H1 (cell line): Measurements from ENCODE around the gene ELMO1. TPM values are rescaled to one million over a fixed set of nuclear protein-coding genes. Genes with fewer than 3 reads are reported as not detected.

ENCODE experiments used
- CTCF ChIA-PET: fragments of 300-600 bp; sonication (Branson Sonifier 250); formaldehyde crosslinking; loops from one replicate; lab custom pipeline; 2021; ENCODE audit not compliant: partially characterized antibody; lab: Charles Lee
- POLR2A ChIA-PET: fragments of 300-600 bp; sonication (Branson Sonifier 250); formaldehyde crosslinking; loops from one replicate; lab custom pipeline; 2021; ENCODE audit warnings: inconsistent platforms; ENCODE audit not compliant: partially characterized antibody; lab: Charles Lee
- DNase-seq, 2 experiments: peaks; one replicate each; pipeline versions ENCODE4 v3.0.0 to v3.0.0-alpha.2; 2010 to 2022; ENCODE audit warnings: low spot score in 2 of 2, low read depth in 1 of 2, mixed read lengths in 1 of 2
- FAIRE-seq: peaks from 2 replicates; lab custom pipeline; 2011; peaks lifted over from hg19 to GRCh38; lab: Jason Lieb, UNC
- H2AFZ ChIP-seq: 2 replicates; pipeline ENCODE4 v1.8.1; 2012; ENCODE audit warnings: low read length, inconsistent platforms
- H2AK5ac ChIP-seq: 2 replicates; pipeline ENCODE4 v1.6.1; 2013; ENCODE audit warnings: low read depth, low read length
- H2BK120ac ChIP-seq: replicated peaks from 2 replicates; pipeline ENCODE3; 2013; ENCODE audit warnings: low read depth, low read length, inconsistent platforms
- H2BK12ac ChIP-seq: 2 replicates; pipeline ENCODE4 v1.6.1; 2013; ENCODE audit warnings: low read depth, low read length
- H2BK15ac ChIP-seq: 2 replicates; pipeline ENCODE4 v1.6.1; 2013; ENCODE audit warnings: low read length
- H2BK20ac ChIP-seq: 2 replicates; pipeline ENCODE4 v1.6.1; 2013; ENCODE audit warnings: low read length
- H2BK5ac ChIP-seq: 2 replicates; pipeline ENCODE4 v1.6.1; 2013; ENCODE audit warnings: low read depth, low read length
- H3K14ac ChIP-seq: 2 replicates; pipeline ENCODE4 v1.6.1; 2013; ENCODE audit warnings: inconsistent platforms; ENCODE audit not compliant: insufficient read length
- H3K18ac ChIP-seq: 2 replicates; pipeline ENCODE4 v1.6.1; 2013; ENCODE audit warnings: low read length; ENCODE audit errors: extremely low read depth
- H3K23ac ChIP-seq: 2 replicates; pipeline ENCODE4 v1.6.1; 2013; ENCODE audit warnings: inconsistent platforms; ENCODE audit not compliant: insufficient read length
- H3K23me2 ChIP-seq: 2 replicates; pipeline ENCODE4 v1.6.1; 2013; ENCODE audit warnings: low read depth, low read length
- H3K27ac ChIP-seq: 2 replicates; pipeline ENCODE4 v1.6.1; 2011; ENCODE audit warnings: low read depth, low read length, inconsistent platforms
- H3K27me3 ChIP-seq, 4 experiments: replicated peaks in 1 of 4; 1 replicate in 1 of 4; 2 replicates in 3 of 4; pipeline versions ENCODE4 v1.6.1 to v1.8.1; 2011 to 2013; ENCODE audit warnings: low read length in 3 of 4, mild to moderate bottlenecking in 3 of 4, inconsistent platforms in 2 of 4, mixed read lengths in 2 of 4, moderate library complexity in 1 of 4; ENCODE audit not compliant: control insufficient read depth in 3 of 4, insufficient read depth in 3 of 4; ENCODE audit errors: extremely low read depth in 1 of 4
- H3K36me3 ChIP-seq, 4 experiments: 2 replicates each; pipeline versions ENCODE4 v1.6.1 to v1.8.1; 2011 to 2013; ENCODE audit warnings: mild to moderate bottlenecking in 4 of 4, low read length in 3 of 4, moderate library complexity in 2 of 4, control low read depth in 1 of 4, inconsistent platforms in 1 of 4; ENCODE audit not compliant: insufficient read depth in 4 of 4, control insufficient read depth in 2 of 4
- H3K4ac ChIP-seq: replicated peaks from 2 replicates; pipeline ENCODE3; 2013; ENCODE audit warnings: low read length, low read depth, mixed read lengths, inconsistent platforms; ENCODE audit not compliant: insufficient read length
- H3K4me1 ChIP-seq, 4 experiments: replicated peaks in 1 of 4; 1 replicate in 1 of 4; 2 replicates in 3 of 4; pipeline versions ENCODE4 v1.6.1 to v1.8.1; 2011 to 2013; ENCODE audit warnings: low read length in 3 of 4, inconsistent platforms in 2 of 4, mixed read lengths in 1 of 4; ENCODE audit not compliant: insufficient read depth in 4 of 4, control insufficient read depth in 3 of 4
- H3K4me2 ChIP-seq, 2 experiments: 2 replicates each; pipeline versions ENCODE4 v1.6.1 to v1.8.1; 2011 to 2013; ENCODE audit warnings: low read depth in 2 of 2, low read length in 2 of 2, control low read depth in 1 of 2, inconsistent platforms in 1 of 2, mild to moderate bottlenecking in 1 of 2; ENCODE audit not compliant: insufficient read depth in 1 of 2
- H3K4me3 ChIP-seq, 4 experiments: fragments of 200-600, 300-600 bp in 1 of 4; sonication (generic), shearing (Covaris generic), sonication (Bioruptor Twin) in 1 of 4; 2 replicates each; pipeline versions ENCODE4 v1.5.1 to v1.8.1; 2011 to 2016; ENCODE audit warnings: low read length in 4 of 4, low read depth in 3 of 4, control low read depth in 2 of 4, inconsistent platforms in 2 of 4, mild to moderate bottlenecking in 2 of 4, mixed read lengths in 1 of 4, moderate library complexity in 1 of 4; ENCODE audit not compliant: insufficient read depth in 2 of 4; ENCODE audit errors: extremely low read depth in 1 of 4
- H3K56ac ChIP-seq: replicated peaks from 2 replicates; pipeline ENCODE3; 2013; ENCODE audit warnings: low read depth, mild to moderate bottlenecking, mixed read lengths, low read length, inconsistent platforms; ENCODE audit not compliant: insufficient read length
- H3K79me1 ChIP-seq: 2 replicates; pipeline ENCODE4 v1.6.1; 2013; ENCODE audit warnings: low read depth, low read length, control low read depth
- H3K79me2 ChIP-seq, 2 experiments: 2 replicates each; pipeline versions ENCODE4 v1.6.1 to v1.8.1; 2012 to 2013; ENCODE audit warnings: low read length in 2 of 2, mild to moderate bottlenecking in 2 of 2, inconsistent platforms in 1 of 2; ENCODE audit not compliant: insufficient read depth in 2 of 2, control insufficient read depth in 1 of 2
- H3K9ac ChIP-seq, 4 experiments: replicated peaks in 1 of 4; 1 replicate in 1 of 4; 2 replicates in 3 of 4; pipeline versions ENCODE4 v1.6.1 to v1.8.1; 2011 to 2013; ENCODE audit warnings: low read depth in 3 of 4, low read length in 3 of 4, control low read depth in 2 of 4, mild to moderate bottlenecking in 2 of 4, moderate library complexity in 2 of 4, inconsistent platforms in 1 of 4; ENCODE audit errors: extremely low read depth in 1 of 4
- H3K9me3 ChIP-seq, 2 experiments: 2 replicates each; pipeline versions ENCODE4 v1.6.1 to v1.8.1; 2012 to 2013; ENCODE audit warnings: mild to moderate bottlenecking in 2 of 2, moderate library complexity in 2 of 2, control low read depth in 1 of 2, inconsistent platforms in 1 of 2, low read depth in 1 of 2, low read length in 1 of 2, mixed read lengths in 1 of 2; ENCODE audit not compliant: insufficient read depth in 2 of 2
- H4K20me1 ChIP-seq, 2 experiments: replicated peaks in 1 of 2; 2 replicates each; pipeline versions ENCODE3 to v1.8.1; 2011 to 2013; ENCODE audit warnings: inconsistent platforms in 2 of 2, low read length in 2 of 2, mild to moderate bottlenecking in 1 of 2; ENCODE audit not compliant: insufficient read depth in 2 of 2, control insufficient read depth in 1 of 2
- H4K5ac ChIP-seq: 2 replicates; pipeline ENCODE4 v1.6.1; 2013; ENCODE audit warnings: low read length, low read depth, mixed read lengths, inconsistent platforms; ENCODE audit not compliant: insufficient read length
- H4K8ac ChIP-seq: 2 replicates; pipeline ENCODE4 v1.8.0; 2013; ENCODE audit warnings: mild to moderate bottlenecking, moderate library complexity, low read length, inconsistent platforms; ENCODE audit not compliant: insufficient read depth; ENCODE audit errors: extremely low read depth
- H4K91ac ChIP-seq: replicated peaks from 2 replicates; pipeline ENCODE3; 2013; ENCODE audit warnings: low read length, mixed read lengths, inconsistent platforms; ENCODE audit not compliant: insufficient read length
- CHD1 ChIP-seq: IDR thresholded peaks from 2 replicates; pipeline ENCODE4 v1.6.1; 2012; ENCODE audit warnings: low read depth, low read length, improper control_type of control experiment
- CHD2 ChIP-seq: IDR thresholded peaks from 2 replicates; pipeline ENCODE4 v1.6.1; 2012; ENCODE audit warnings: low read length, improper control_type of control experiment
- CREB1 ChIP-seq: IDR thresholded peaks from 2 replicates; pipeline ENCODE4 v1.6.1; 2012; ENCODE audit warnings: inconsistent platforms
- EZH2 ChIP-seq: fragments of 200-600 bp; sonication (generic); IDR thresholded peaks from 2 replicates; pipeline ENCODE4 v1.7.1; 2012; ENCODE audit warnings: low read depth, mild to moderate bottlenecking, moderate library complexity, low read length, inconsistent platforms; ENCODE audit not compliant: severe bottlenecking
- GTF2F1 ChIP-seq: IDR thresholded peaks from 2 replicates; pipeline ENCODE4 v1.6.1; 2012; ENCODE audit warnings: low read depth, low read length, improper control_type of control experiment, borderline replicate concordance
- HDAC6 ChIP-seq: IDR thresholded peaks from one replicate; pipeline ENCODE4 v1.7.1; 2012; ENCODE audit warnings: low read depth, mild to moderate bottlenecking, inconsistent platforms, low read length, moderate library complexity
- KDM5A ChIP-seq: fragments of 200-600 bp; IDR thresholded peaks from 2 replicates; pipeline ENCODE4 v1.7.1; 2012; ENCODE audit warnings: mild to moderate bottlenecking, low read length, inconsistent platforms, mixed read lengths
- RAD21 ChIP-seq, 2 experiments: IDR thresholded peaks in 1 of 2; conservative IDR thresholded peaks in 1 of 2; 2 replicates each; pipeline ENCODE4 v1.6.1; 2011; ENCODE audit warnings: low read depth in 2 of 2, low read length in 2 of 2, improper control_type of control experiment in 1 of 2, inconsistent platforms in 1 of 2, mild to moderate bottlenecking in 1 of 2, moderate library complexity in 1 of 2
- SIN3A ChIP-seq, 2 experiments: IDR thresholded peaks in 1 of 2; conservative IDR thresholded peaks in 1 of 2; 2 replicates each; pipeline ENCODE4 v1.6.1; 2011 to 2012; ENCODE audit warnings: low read length in 2 of 2, improper control_type of control experiment in 1 of 2, low read depth in 1 of 2, mild to moderate bottlenecking in 1 of 2
- TAF1 ChIP-seq: IDR thresholded peaks from 2 replicates; pipeline ENCODE4 v1.6.1; 2011; ENCODE audit warnings: mild to moderate bottlenecking, low read depth, low read length
- WGBS, 2 experiments: shearing (Covaris generic) in 1 of 2; methylation state at CpG; one replicate each; pipeline versions ENCODE4 v1.1.6 to v1.1.7; 2013 to 2015; ENCODE audit warnings: low lambda C conversion rate in 2 of 2, mixed read lengths in 2 of 2, inconsistent platforms in 1 of 2, low coverage in 1 of 2, missing lambda C conversion rate in 1 of 2; ENCODE audit not compliant: insufficient replicate concordance in 2 of 2, insufficient coverage in 1 of 2, insufficient read length in 1 of 2; ENCODE audit errors: extremely low coverage in 1 of 2, missing lambda C conversion rate in 1 of 2; 5-methylcytosine and 5-hydroxymethylcytosine counted together
- polyA plus RNA-seq, 7 experiments: library from polyadenylated mRNA; depleted of rRNA in 3 of 7; stranded (reverse) in 5 of 7; unstranded in 2 of 7; fragments of >200 nt in 5 of 7; fragments of 200-250 nt in 2 of 7; gene quantifications; 1 replicate in 5 of 7; 2 replicates in 1 of 7; 4 replicates in 1 of 7; pipeline versions ENCODE4 v1.2.1 to v1.2.3, GENCODE V29; 2011 to 2013; ENCODE audit warnings: missing spikeins in 2 of 7, mixed read lengths in 2 of 7
- total RNA-seq: library from RNA; stranded (reverse); fragmentation: NEBNext Ultra II Directional; extraction: Animal tissue kit (Norgen Biotek cat#: 25700); gene quantifications from 2 replicates; pipeline ENCODE4 v1.2.1, GENCODE V29; 2021

Gene ELMO1
- total and polyA plus RNA-seq, 2 of the 8 experiments (the other 6 are each of a cell fraction or from before 2014, with no cell fraction given): 18.4 to 21.0 TPM

GRCh38 chr7:37111459-37111858, 337.2 kb downstream of the ELMO1 start:
- Histone ChIP-seq H2BK15ac (no peak overlapping the region), H4K20me1 (no peaks in the 10 kb centered on the region), H3K4me2 (no peak overlapping the region), H3K79me2 (no peaks in the 10 kb centered on the region), H4K91ac (no peak overlapping the region), H3K79me1 (no peaks in the 10 kb centered on the region), H3K27ac (no peak overlapping the region), H2BK20ac (no peak overlapping the region), H2AFZ (no peak overlapping the region), H2BK5ac (no peak overlapping the region), H4K5ac (no peak overlapping the region), H3K23ac (no peak overlapping the region), H4K8ac (no peak overlapping the region), H2AK5ac (no peak overlapping the region), H2BK120ac (no peak overlapping the region), H3K56ac (no peak overlapping the region), H3K9ac (no peak overlapping the region), H3K4ac (no peak overlapping the region), H2BK12ac (no peak overlapping the region), H3K9me3 (no peaks in the 10 kb centered on the region), H3K14ac (no peak overlapping the region), H3K18ac (no peak overlapping the region), H3K36me3 (no peaks in the 10 kb centered on the region), H3K27me3 (no peaks in the 10 kb centered on the region), H3K23me2 (no peaks in the 10 kb centered on the region), H3K4me3 (no peak overlapping the region), H3K4me1 (no peaks in the 10 kb centered on the region)
- WGBS, 2 experiments: 86% methylated on average over 1 of the region's 1 CpG; no CpG with 5 or more reads in 1 of the 2 experiments
- DNase-seq (no peak), FAIRE-seq (no peak)
- TF ChIP-seq GTF2F1 (no peak), CREB1 (no peak), CHD2 (no peak), EZH2 (no peak), SIN3A (conservative IDR thresholded peaks at IDR 0.05 in 1 of 2, IDR thresholded peaks at IDR 0.05 in 1 of 2; ENCODE audit: low read depth in 1 of 2, low read length in 2 of 2) (no peak), TAF1 (no peak), RAD21 (IDR thresholded peaks at IDR 0.05 in 1 of 2, conservative IDR thresholded peaks at IDR 0.05 in 1 of 2; ENCODE audit: low read depth in 2 of 2, low read length in 2 of 2) (no peak), KDM5A (no peak), HDAC6 (no peak), CHD1 (no peak)
- POLR2A ChIA-PET: no interaction called here
- CTCF ChIA-PET: interaction anchor here (1.2 to 1.3 kb wide), 2 partner anchors 8 to 70 kb away, joined by 3 to 5 read pairs; no protein-coding TSS in a partner anchor
